ENCODE data around the gene GSTCD.
"Not testable (repeated sequence)": the region's sequence is repeated elsewhere in the genome, so short reads cannot be mapped to it uniquely, and the experiment has no call there.

The GSTCD gene, protein sequence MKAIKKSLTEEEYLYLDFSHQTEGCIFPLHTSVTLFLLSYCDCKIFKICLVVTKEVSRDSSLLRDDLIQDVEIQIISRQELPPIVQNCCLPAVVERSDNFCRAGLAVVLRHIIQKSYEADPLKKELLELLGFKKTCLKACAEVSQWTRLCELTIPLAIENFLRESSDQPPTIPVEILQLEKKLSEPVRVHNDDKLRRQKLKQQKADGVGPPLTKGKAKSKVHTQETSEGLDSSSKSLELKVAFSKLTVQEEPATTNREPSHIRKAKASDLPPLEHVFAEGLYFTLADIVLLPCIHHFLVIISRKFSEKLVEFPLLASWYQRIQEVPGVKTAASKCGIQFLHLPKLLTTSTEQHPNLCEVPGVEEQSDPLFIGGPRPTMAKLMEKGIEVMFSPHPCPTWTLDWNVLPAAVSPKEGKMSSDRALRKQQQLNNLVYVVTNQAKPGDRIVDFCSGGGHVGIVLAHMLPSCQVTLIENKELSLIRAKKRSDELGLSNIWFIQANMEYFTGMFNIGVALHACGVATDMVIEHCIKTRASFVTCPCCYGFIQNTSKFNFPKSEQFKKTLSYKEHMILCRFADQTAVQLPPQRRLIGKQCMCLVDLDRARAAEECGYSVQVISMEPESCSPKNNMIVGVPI

DNA sequence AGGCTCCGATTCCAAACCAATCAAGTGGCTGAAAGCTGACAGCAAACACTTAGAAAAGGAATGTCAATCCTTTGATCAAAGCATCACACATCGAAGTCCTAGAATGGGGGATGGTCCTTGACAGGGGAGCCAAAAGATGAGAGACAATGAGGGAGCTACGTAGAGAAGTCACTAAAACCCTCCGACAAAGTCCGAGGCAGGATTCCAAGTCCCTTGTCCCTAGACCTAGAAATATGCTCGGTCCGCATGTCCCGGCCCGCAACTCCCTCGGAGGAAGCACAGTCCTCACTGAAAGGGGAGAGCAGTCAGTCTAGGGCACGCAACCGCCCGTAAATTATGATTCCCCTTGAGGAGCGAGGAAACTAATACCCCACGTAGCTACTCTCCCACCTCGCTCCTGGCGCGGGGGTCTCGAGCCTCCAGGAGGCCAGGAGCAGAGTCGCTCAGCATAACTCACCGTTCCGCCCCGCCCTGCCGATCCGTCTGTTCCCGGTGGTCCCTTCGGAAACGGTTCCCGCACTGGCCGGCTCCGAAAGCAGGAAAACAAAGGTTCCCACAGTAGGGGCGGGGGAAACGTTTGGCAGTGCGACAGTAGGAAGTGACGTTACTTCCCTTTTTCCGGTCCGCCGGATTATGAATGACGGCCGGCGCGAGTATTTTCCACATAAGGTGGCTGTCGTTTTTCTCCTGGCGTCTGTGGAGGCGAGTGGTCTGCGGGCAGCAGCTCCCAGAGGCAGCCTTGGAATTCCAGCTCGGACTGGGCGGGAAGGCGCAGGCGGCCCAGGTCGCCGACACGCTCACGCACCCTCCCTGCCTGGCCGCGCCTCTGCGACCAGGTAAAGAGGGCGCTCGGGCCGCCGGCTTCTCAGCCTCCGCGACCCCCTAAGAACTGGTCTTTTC is at the start of gene GSTCD, which contains the start of gene INTS12:
TSS of gene GSTCD (plus strand) at position 604 of the 900 bp plus-strand sequence. CDS start 8,830 bp downstream, outside the sequence.
TSS of gene INTS12 (minus strand) at position 509 of the 900 bp plus-strand sequence. CDS start 8,684 bp downstream, outside the sequence.
- DNase-seq: peak; percentile 93

DNA sequence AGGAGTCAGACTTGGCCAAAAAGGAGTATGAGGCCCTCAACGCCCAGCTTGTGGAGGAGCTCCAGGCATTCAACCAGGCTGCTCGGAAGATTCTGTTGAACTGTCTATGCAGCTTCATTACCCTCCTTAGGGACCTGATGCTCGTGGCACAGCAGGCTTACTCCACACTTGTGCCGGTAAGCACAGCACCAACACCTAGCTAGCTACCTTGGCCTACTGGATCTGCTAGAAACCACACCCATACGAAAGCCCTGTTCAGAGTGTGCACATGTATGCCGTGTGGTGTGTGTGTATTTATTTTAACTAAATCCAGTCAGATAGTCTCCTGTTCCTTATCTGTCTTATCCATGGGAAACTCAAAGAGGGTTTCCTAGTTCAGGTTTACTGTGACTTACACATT is 49.4 kb upstream of the GSTCD start:
- DNase-seq: no peak

DNA sequence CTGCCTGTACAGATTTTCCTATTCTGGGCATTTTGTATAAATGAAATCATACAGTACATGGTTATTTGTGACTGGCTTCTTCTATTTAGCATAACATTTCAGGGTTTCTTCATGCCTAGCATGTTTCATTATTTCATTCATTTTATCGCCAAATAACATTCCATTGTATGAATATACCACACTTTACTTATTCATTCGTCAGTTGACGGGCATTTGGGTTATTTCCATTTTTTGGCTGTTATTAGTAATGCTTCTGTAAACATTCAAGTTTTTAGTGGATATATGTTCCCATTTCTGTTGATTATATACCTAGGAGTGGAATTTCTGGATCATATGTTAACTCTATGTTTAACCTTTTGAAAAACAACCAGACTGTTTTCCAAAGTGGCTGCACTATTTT is 47.6 kb upstream of the GSTCD start:
- DNase-seq: no peak

DNA sequence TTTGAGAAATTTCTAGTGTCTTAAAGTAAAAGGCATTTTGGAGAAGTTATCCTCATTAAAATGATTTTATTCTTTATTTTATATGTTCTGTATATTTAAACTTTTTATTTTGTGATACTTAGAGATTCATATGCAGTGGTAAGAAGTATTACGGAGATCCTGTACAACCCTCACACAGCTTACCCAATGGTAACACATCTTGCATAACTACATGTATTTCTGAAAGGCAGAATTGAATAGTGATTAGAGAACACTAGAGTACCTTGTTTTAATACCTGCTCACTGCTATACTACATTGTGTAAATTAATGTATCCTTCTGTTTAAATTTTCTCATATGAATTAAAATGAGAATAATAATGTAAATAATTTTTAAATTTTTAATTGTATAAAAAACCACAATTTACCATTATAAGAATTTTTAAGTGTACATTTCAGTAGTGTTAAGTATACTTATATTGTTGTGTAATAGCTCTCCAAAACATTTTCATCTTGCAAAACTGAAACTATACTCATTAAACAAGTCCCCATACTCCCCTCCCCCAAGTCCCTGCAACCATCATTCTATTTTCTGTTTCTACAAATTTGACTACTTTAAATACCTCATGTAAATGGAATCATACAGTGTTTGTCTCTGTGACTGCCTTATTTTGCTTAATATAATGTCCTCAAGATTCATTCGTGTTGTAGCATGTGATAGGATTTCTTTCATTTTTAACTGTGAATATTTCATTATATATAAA is 45.5 kb upstream of the GSTCD start:
- DNase-seq: no peak

DNA sequence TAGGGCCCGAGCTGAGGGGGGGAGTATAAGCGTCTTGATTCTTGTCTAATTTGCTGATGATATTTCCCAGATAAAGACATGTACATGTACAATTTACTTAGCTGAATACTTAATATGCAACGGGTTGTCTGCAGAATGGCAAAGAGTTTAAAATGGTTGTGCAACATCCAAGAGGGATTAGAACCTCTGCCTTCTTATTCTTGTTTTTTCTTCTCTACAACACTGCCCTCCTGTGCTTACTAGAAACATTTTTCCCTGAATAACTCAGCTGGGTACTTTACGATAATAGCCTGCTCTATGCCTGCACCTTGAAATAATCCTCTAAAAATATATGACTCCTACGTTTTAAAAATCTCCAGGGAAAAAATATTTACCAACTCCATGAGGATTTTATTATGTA is 41.9 kb upstream of the GSTCD start:
- DNase-seq: peak; percentile 61

DNA sequence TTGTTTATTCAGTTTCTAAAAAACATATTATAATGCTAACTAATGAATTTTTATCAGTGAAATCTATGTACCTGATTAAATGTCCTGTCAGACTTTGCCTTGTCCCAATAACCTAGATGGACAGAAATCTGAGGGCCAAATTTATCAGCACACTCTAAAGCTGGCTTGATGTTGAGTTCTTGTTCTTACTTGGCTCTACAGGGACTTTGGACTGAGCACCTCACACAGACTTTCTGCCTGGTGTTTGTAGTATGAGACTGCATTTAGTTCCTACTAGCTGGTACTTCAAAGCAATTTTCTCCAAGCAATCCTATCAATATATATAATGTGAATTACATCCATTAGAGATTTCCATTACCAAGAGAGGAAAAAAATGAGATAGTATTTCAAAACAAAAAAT is 37.9 kb upstream of the GSTCD start:
- no peak for DNase-seq

DNA sequence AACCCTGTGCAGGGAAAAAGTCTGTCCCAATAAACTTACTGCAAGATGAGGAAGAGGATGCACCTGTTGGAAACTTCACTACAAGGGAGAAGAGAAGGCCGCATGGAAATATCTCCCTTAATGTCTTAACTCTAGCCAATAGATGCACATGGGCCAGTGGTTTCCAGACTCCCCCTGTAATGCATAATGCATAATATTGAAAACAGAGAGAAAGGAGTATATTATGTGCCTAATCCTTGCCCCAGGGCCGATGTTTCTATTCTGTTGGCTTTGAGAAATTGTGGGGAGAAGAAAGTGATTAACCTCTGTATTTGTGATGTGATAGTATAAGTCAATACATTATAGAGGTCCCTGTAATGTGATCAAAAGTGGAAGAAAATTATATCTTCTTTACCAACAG is 37.3 kb upstream of the GSTCD start:
- no peak for DNase-seq

DNA sequence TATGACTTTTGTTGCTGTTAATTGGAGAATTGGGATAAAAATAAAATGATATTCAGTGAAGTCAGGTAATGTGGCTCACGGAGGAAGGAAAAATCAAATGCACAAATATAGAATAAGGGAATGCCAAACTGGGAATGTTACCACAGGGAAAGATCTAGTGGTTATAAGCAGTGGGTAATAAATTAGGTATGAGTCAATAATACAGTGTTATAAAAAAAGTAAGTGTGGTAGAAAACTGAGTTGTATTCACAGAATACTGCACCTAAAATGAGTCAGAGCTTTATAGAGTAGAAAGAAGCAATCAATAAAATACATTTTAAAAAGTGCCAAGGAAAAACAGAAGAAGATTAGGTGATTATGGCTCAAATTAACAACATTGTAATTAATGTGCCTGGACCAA is 34.6 kb upstream of the GSTCD start:
- no peak for DNase-seq

DNA sequence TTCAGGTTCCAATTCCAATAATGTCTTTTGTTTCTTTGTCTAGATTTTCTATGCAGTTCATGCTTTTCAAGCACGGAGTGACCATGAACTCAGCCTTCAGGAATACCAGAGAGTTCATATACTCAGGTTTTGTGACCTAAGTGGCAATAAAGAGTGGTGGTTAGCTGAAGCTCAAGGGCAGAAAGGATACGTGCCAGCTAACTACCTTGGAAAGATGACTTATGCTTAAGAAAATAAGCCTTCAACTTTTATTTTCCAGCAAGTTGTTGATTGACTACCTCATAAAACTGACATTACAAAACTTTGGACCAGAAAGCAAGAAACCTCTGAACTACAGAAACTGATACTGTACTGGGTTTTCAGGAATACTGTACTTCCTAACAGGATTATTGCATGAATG is 30.9 kb upstream of the GSTCD start:
- DNase-seq: no peak

DNA sequence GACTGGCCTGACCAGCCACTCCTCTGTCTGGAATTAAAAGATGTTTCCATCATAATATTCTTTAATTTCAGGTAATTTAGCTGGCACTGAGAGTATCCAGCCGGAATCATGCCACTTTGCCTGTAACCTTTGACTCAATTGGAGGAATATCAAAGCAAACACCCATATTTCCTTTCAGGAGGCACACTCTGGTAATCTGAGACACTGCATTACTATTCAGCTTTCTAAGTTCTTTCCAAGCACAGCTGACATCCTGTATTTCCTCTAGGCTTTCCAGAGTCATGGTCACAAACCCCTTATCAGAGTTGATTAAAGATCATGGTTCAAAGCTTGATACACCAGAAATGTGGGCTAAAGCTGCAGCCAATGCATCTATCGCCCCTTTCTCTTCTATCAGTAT is 29.4 kb upstream of the GSTCD start:
- DNase-seq: peak; percentile 27

DNA sequence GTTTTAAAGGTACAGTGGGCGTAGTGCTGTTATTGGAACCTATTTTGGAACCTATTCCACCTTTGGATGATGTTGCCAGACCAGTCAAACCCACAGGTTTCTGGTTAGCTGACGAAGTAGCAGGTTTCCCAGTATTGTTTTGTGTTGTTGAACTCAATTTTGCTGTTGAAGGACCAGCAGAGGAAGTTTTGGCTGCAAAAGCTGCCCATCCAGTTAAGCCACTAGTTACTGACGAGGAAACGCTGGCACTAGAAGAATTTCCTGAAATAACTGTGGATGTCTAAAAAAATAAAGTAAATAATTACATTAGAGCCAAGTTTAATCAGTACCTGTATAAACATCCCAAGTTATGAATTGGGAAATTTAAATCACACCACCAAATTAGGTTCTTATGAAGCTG is 25.5 kb upstream of the GSTCD start:
- no peak for DNase-seq

DNA sequence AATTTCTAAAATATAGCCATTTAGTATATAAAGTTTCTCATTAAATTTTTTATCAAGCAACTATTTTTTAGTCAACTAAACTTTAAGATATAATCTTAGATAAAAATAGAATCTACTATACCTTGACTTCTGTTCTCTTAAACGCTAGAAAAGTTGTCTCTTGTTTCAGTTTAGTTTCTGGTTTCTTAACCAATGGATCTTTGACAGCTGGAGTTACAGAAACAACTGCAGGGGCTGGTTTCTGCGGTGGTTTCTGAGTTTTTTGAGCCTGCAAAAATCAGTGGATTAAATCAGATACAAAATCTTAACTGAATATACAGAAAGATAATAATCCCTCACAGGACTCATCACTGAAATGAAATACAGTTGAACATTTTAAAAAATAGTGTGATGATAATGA is 22.0 kb upstream of the GSTCD start:
- no peak for DNase-seq

DNA sequence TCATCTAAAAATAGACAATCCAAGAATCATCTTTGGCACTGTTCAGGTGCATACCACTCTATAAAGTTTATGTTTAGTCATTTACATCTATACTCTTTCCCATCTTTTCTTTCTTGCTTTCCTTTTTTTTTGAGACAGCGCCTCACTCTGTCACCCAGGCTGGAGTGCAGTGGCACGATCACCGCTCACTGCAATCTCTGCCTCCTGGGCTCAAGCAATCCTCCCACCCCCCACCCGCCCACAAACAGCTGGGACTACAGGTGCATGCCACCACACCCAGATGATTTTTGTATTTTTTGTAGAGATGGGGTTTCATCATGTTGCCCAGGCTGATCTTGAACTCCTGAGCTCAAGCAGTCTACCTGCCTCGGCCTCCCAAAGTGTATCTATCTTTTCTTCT is 13.8 kb upstream of the GSTCD start:
- not testable (repeated sequence) for DNase-seq

DNA sequence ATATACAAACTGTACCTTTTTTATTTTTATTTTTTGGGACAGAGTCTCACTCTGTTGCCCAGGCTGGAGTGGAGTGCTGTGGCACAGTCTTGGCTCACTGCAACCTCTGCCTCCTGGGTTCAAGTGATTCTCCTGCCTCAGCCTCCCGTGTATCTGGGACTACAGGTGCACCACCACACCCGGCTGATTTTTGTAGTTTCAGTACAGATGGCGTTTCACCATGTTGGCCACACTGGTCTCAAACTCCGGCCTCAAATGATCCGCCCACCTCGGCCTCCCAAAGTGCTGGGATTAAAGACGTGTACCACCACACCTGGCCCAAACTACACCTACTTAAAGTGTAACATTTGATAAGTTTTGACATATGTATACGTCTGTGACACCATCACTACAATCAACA is 12.8 kb upstream of the GSTCD start:
- DNase-seq: not testable (repeated sequence)

DNA sequence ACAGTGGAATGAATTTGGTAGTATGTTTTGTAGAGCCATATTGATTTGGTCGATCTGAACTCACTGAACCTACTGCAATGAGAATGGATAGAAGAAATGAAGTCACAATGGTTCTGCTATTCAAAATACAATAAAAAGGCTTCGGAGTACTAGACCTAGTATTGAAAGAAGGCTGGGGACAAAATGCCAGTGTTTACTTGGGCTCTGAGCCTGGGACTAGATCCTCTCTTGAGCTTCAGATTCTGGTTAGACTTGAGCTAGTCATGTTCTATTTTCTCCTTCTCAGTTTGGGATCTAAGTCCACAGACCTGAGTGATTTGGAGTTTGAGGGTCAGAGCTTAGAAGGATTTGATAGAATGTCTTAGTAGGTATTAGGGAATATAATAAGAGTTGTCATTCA is 10.0 kb upstream of the GSTCD start:
- no peak for DNase-seq

DNA sequence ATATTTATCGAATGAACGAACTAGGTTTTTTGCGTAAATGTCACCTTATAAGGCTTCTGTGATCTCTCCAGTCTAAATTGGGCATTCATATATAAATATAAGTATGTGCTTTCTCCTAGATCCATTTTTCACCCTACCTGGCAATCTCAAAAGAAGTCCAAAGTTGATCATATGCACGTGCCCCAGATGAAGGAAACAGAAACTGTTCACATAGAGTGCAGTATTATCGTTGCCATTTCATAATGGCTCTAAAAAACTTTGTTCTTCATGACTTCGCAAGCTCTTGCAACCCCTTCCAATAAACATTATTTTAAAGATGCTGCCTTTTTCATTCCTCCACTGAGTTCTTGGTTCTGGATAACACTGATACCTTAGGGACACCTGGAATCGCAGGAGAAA is 803 bp upstream of the GSTCD start:
- no peak for DNase-seq

DNA sequence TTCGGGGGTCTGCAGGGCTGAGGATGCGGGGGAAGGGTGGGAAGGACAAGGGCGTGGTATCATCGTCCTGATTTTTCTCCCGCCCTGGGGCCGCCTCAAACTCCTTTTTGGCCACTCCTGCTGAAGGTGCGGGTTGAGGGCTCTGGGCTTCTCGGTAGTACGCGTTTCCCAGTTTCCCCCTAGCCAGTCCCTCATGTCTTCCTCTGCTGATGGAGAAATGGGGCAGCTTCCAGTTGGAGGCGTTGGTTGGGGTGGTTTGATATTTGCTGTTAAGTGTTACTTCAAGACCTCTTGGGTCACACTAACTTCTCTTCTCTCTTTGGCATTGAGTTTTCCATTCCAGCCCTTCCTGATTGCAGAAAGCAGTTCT is 482 bp downstream of the GSTCD start:
- peak; percentile 63 for DNase-seq

DNA sequence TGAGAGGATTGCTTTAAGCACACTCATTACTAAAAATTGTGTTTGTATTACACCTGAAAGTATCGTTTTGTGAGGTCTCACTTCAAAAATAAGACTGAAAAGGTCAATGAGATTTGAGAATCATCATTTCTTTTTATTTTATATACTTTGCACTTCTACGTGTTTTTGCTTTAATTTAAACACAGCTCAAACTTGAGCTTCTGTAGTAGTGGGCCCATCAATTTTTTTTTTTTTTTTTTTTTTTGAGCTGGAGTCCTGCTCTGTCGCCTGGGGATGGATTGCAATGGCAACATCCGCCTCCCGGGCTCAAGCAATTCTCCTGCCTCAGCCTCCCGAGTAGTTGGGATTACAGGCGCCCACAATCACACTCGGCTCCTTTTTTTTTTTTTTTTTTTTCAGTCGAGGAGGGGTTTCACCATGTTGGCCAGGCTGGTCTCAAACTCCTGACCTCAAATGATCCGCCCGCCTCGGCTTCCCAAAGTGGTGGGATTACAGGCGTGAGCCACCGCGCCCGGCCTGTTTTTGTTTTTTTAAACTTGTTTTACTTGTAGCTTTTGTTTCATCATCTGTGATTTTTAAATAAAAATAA is 1.5 kb downstream of the GSTCD start:
- peak; percentile 40 for DNase-seq

DNA sequence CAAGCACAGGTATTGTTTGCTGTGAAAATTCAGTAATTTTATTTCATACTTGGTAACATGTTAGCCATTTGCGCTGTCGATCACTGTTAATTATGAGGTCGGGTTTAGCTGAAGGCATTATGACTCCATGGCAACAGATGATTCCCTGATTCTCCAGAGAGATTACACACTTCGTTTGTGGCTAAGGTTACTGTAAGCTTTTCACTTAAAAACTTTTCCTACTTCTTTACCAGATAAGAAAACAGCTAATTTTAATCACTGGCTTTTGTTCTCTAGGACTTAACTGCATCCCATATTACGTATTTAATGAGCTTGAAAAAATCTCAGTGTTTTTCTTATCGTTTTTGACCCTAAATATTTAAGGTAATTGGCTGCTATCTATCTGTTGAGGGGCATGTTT is 2.1 kb downstream of the GSTCD start:
- DNase-seq: peak; percentile 77

DNA sequence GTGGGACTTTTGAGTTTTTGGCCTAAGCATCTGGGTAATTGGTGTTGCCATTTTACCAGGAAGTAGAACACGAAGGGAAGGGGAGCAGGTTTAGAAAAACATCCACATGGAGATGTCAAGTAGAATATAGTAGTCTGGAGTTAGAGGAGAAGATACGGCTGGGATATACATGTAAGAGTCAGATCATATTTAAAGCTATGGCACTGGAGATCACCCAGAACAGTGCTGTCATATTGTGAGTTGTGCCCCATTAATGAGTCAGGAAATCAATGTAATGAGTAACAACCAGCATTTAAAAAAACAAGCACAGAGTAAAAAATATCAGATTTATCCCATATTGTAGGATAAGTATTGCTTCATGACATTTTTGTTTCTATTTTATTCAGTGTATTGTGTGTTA is 4.2 kb downstream of the GSTCD start:
- DNase-seq: no peak

DNA sequence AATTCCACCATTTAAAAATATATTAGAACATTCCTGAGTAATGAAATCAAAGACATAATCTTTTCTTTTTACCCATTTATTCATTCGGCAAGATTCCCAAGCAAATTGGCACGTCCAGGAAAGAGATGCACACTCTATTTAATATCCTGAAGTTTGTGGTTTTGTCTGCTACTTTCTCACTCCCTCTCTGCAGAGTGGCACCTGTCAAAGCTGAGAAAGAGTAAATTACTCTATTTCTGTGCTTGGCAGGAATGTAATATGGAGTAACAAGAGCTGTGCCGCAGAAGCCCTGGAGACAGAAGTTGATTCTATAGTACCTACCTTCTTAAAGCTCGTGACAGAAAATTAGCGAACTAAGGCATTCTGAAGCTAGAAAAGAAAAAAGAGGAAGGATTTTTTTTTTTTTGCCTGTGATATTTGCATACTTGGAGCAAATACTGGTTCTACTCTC is 5.5 kb downstream of the GSTCD start:
- no peak for DNase-seq

DNA sequence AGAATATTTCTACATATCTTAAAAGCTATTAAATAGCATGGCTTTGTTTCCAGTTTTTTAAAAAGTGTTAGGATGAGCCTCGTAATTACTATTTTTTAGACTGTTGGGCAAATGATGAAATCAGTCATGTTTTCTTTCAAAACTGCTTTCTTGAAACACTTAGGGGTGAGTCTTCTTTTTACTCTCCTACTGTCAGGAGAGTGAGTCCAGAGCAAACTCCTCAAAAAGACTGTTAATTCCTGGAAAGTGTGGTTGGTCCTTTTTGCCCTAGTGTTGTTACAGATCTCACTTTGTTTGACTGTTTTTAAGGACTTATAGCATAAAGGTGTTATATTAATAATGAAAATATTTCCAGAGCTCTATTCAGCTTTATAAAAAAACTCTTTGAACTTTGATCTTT is 6.3 kb downstream of the GSTCD start:
- no peak for DNase-seq

Data from NCI-H69 (cell line).